ENCODE measurements around the gene POLR2F.
"Not testable (repeated sequence)": the region's sequence is repeated elsewhere in the genome, so short reads cannot be mapped to it uniquely, and the experiment has no call there.

The POLR2F gene

DNA sequence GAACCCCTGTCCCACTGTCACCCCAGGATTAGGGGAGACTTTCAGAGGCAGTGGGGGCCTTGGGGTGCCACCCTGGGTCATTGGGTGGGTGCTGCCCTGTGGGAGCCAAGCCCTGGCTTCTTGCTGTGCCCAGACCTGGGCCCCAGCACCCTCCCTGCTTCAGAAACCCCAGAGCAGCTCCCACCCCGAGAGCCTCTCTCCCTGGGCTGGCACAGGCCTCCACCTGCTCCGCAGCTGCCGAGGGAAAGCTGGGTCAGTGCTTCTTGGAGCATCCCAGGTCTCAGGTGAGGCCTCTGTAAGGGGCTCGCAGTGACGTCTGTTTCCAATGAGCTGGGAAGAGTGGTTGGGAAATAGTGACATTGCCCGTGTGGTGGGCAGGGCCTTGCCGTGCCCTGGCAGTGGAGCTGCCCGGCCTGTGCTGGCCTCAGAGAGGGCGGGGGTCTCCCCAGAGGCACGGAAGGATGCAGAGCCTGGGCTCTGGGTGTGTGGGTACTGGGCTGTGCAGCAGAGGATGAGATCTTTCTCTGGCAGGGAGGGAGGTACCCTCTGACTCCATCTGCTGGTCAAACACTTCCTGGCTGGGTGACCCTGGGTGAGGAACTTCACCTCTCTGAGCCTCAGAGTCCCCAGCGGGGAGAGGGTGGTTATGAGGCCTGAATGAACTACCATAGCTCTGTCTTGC, 23.1 kb upstream of the POLR2F start:
- Histone ChIP-seq H3K9me3 (ENCODE audit: low read length) (no peaks in the 10 kb centered on the region), H2AFZ (ENCODE audit: low read depth, low read length) (no peak overlapping the region), H3K4me1 (ENCODE audit: insufficient read depth, low read length) (peaks cover 5% of the 10 kb centered on the region), H3K4me3 (ENCODE audit: low read length) (no peak overlapping the region), H3K36me3 (ENCODE audit: insufficient read depth, low read length) (peaks cover 44% of the 10 kb centered on the region), H3K27me3 (ENCODE audit: insufficient read depth, low read length) (no peaks in the 10 kb centered on the region)

DNA sequence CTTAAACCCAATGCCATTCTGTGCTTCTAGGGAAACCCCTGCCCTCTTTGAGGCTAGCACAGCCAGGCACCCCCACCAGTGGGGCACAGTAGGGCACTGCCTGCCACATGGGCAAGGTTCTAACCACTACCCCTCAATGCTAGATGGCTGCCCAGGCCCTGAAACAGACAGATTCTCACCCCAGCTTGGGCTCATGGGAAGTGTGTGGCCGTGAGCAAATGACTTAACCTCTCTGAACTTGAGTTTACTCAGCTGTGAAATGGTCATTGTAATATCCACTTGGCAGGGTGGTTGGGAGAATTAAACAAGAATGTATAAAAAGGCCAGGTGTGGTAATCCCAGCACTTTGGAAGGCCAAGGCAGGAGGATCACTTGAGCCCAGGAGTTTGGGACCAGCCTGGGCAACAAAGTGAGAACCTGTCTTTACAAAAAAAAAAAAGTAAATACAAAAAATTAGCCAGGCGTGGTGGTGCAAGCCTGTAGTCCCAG, 22.5 kb upstream of the POLR2F start:
- Histone ChIP-seq H3K4me1 (ENCODE audit: insufficient read depth, low read length) (peaks cover 5% of the 10 kb centered on the region), H2AFZ (ENCODE audit: low read depth, low read length) (no peak overlapping the region), H3K4me3 (ENCODE audit: low read length) (no peak overlapping the region), H3K36me3 (ENCODE audit: insufficient read depth, low read length) (peaks cover 39% of the 10 kb centered on the region), H3K9me3 (ENCODE audit: low read length) (no peaks in the 10 kb centered on the region), H3K27me3 (ENCODE audit: insufficient read depth, low read length) (no peaks in the 10 kb centered on the region)

DNA sequence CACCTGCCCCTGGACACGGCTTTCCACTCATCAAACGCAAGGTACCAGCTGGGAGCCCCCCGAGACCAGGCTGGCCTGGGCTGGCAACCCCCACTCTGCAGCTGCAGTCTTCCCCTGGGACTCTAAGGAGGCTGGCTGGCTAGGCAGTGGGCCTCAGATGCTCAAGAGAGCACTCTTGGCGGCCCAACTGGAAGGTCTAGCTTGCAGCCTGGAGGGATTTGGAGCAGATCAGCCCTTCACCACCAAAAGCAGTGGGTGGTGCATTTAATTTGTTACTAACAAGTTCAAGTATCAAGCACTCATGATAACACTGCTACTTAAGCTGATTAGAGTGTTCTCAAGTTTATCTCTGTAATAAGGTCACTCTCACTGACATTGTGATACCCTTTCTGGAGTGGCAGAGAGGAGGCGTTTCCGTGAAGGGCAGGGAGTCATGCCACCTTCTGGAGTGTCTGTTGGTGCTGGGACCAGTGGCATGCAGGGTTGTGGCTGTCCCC, 21.6 kb upstream of the POLR2F start:
- Histone ChIP-seq H3K36me3 (ENCODE audit: insufficient read depth, low read length) (peaks cover 31% of the 10 kb centered on the region), H2AFZ (ENCODE audit: low read depth, low read length) (no peak overlapping the region), H3K27me3 (ENCODE audit: insufficient read depth, low read length) (no peaks in the 10 kb centered on the region), H3K9me3 (ENCODE audit: low read length) (no peaks in the 10 kb centered on the region), H3K4me3 (ENCODE audit: low read length) (no peak overlapping the region), H3K4me1 (ENCODE audit: insufficient read depth, low read length) (peaks cover 5% of the 10 kb centered on the region)

DNA sequence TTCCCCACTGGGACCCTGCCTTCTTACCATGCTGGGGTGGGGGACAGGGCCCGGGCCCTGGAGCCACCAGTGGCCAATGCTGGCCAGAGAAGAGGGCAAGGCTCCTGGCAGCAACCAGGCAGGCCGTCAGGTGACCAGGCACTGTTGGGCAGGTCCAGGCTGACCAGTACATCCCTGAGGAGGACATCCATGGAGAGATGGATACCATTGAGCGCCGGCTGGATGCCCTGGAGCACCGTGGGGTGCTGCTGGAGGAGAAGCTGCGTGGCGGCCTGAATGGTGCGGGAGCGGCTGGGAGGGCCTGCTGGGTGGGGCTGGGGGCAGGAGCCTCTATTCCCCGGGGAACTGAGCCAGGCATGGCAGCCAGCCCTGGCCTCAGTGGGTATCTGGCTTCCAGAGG, 21.1 kb upstream of the POLR2F start:
- Histone ChIP-seq H3K9me3 (ENCODE audit: low read length) (no peaks in the 10 kb centered on the region), H3K27me3 (ENCODE audit: insufficient read depth, low read length) (no peaks in the 10 kb centered on the region), H3K4me1 (ENCODE audit: insufficient read depth, low read length) (peaks cover 5% of the 10 kb centered on the region), H3K4me3 (ENCODE audit: low read length) (no peak overlapping the region), H3K36me3 (ENCODE audit: insufficient read depth, low read length) (peaks cover 27% of the 10 kb centered on the region), H2AFZ (ENCODE audit: low read depth, low read length) (no peak overlapping the region)

DNA sequence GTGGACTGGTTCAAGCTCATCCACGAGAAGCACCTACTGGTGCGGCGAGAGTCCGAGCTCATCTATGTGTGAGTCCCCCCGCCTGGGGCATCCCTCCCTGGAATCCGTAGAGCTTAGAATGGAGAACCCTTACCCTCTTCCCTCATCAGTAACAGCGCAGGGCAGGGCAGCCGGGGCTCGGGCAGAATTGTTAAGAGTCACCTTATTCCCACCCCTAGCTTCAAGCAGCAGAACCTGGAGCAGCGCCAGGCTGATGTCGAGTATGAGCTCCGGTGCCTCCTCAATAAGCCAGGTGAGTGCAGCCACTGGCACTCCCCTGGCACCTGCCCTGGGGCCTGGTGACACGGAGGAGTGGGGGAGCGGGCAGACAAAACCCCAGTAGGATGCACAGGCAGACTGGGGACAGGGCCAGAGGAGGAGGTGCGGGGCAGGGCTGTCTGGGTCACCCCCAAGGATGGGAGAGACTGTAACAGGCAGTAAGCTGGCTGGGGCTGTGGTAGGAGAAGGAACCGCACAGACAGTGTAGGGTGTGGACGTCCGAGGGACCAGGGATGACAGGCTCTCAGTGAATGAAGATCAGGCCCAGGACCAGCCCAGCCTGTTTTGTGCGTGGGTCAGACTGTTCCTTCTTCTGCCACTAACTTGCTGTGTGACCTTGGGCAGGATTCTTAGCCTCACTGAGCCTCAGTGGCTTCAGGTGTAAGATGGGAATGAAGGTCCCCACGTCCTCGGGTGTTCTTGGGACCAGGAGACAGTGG, 20.5 kb upstream of the POLR2F start:
- Histone ChIP-seq H3K4me1 (ENCODE audit: insufficient read depth, low read length) (peaks cover 5% of the 10 kb centered on the region), H3K27me3 (ENCODE audit: insufficient read depth, low read length) (no peaks in the 10 kb centered on the region), H3K4me3 (ENCODE audit: low read length) (no peak overlapping the region), H2AFZ (ENCODE audit: low read depth, low read length) (no peak overlapping the region), H3K9me3 (ENCODE audit: low read length) (no peaks in the 10 kb centered on the region), H3K36me3 (ENCODE audit: insufficient read depth, low read length) (peaks cover 29% of the 10 kb centered on the region)

DNA sequence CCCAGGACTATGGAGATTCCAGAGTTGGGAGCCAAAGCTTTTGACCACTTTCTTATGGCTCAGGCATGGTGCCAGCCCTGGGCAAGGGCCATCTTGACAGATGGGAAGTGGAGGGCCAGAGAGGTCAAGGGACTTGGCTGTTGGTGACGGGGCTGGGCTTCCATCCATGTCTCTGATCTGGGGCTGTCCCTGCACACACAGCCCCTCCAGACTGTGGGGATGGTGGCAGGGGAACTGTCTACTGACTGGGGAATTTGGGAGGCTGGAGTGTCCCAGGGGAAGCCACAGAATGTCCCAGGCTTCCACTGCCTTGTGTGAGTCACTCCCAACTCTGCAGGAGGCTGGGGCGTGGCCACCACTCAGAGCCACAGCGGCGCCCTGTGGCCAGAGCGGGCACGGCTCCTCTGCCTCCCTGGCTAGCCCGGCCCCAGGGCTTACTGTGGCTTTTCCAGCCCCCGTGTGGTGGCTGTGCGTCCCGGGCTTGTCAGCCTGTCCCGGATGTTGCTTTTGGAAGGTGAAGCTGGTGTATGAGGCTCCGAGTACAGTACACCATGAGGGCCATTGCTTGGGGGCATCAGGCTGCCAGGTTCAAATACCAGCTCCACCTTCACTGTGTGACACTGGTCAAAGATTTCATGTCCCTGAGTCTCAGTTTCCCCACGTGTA, 19.7 kb upstream of the POLR2F start:
- H3K36me3 ChIP-seq (ENCODE audit: insufficient read depth, low read length) = peaks cover 25% of the 10 kb centered on the region
- H3K9me3 ChIP-seq (ENCODE audit: low read length) = no peaks in the 10 kb centered on the region

DNA sequence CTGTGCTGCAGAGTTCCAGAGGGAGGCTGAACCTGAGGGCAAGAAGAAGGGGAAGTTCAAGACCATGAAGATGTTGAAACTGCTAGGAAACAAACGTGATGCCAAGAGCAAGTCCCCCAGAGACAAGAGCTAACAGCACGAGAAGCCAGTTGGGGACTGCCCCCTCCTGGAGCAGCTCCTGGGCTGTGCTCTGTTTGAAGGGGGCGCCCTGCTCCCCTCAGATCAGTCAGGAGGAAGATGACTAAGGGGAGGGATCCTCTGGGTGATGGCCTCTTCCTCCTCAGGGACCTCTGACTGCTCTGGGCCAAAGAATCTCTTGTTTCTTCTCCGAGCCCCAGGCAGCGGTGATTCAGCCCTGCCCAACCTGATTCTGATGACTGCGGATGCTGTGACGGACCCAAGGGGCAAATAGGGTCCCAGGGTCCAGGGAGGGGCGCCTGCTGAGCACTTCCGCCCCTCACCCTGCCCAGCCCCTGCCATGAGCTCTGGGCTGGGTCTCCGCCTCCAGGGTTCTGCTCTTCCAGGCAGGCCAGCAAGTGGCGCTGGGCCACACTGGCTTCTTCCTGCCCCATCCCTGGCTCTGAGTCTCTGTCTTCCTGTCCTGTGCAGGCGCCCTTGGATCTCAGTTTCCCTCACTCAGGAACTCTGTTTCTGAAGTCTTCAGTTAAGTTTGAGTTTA, 12.7 kb upstream of the POLR2F start:
- Histone ChIP-seq H2AFZ (ENCODE audit: low read depth, low read length) (no peak overlapping the region), H3K4me1 (ENCODE audit: insufficient read depth, low read length) (no peaks in the 10 kb centered on the region), H3K27me3 (ENCODE audit: insufficient read depth, low read length) (no peaks in the 10 kb centered on the region), H3K9me3 (ENCODE audit: low read length) (no peaks in the 10 kb centered on the region), H3K4me3 (ENCODE audit: low read length) (no peak overlapping the region), H3K36me3 (ENCODE audit: insufficient read depth, low read length) (peaks cover 30% of the 10 kb centered on the region)

More for the DNA sequence above, 19.7 kb upstream of the POLR2F start:
- Histone ChIP-seq H3K4me3 (ENCODE audit: low read length) (no peak overlapping the region), H2AFZ (ENCODE audit: low read depth, low read length) (no peak overlapping the region), H3K4me1 (ENCODE audit: insufficient read depth, low read length) (peaks cover 5% of the 10 kb centered on the region), H3K27me3 (ENCODE audit: insufficient read depth, low read length) (no peaks in the 10 kb centered on the region)

DNA sequence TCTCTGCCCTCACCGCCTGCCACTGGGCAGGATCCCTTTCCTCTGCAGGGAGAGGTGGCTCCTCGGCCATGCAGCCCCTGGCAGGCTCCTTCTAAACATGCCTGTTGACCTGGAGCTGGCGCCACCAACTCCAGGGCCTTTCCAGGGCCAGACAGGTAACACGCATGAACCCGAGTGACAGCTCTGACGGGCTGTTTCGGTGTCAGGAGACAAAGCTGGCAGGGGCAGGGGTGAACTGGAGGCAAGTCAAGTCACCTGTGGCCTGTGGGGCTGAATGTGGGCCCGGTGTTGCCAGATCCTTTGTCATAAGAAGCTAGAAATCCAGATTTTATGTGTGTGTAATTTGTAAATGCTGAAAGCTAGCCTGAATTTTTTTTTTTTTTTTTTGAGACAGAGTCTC, 11.4 kb upstream of the POLR2F start:
- H2AFZ ChIP-seq (ENCODE audit: low read depth, low read length) = no peak overlapping the region
- peaks cover 30% of the 10 kb centered on the region for H3K36me3 ChIP-seq (ENCODE audit: insufficient read depth, low read length)
- no peaks in the 10 kb centered on the region for H3K27me3 ChIP-seq (ENCODE audit: insufficient read depth, low read length)
- H3K4me3 ChIP-seq (ENCODE audit: low read length) = no peak overlapping the region
- H3K9me3 ChIP-seq (ENCODE audit: low read length) = no peaks in the 10 kb centered on the region
- no peaks in the 10 kb centered on the region for H3K4me1 ChIP-seq (ENCODE audit: insufficient read depth, low read length)

DNA sequence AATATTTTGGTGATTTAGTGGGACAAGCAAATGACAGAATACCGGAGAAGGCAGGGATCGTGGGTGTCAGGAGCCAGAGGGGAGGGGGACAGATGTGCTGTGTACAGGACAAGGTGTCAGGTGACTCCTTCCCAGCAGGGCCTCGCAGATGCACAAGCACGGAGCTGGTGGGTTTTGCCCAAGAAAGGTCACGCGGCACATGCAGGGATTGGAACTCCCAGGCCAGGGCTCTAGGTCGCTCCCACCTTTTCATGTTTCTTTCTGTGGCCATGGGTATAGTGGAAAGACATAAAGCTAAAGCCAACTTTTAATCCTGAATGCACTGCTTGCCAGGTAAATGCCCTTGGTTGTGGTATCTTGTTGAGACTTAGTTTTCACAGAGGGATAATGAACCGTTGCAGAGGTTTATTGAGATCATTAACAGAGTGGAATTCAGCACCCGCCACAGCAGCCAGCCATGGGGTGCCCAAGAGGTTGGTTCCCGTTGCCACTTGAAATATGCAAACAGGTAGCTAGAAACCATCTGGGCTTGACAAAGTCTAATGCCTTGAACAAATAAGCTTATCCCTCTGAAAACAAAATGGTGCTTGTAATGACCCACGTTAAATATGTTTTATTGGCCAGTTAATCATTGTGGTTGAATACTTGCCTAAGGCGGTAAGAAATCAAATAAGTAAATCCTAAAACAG, 10.2 kb upstream of the POLR2F start:
- H3K27me3 ChIP-seq (ENCODE audit: insufficient read depth, low read length) = no peaks in the 10 kb centered on the region

DNA sequence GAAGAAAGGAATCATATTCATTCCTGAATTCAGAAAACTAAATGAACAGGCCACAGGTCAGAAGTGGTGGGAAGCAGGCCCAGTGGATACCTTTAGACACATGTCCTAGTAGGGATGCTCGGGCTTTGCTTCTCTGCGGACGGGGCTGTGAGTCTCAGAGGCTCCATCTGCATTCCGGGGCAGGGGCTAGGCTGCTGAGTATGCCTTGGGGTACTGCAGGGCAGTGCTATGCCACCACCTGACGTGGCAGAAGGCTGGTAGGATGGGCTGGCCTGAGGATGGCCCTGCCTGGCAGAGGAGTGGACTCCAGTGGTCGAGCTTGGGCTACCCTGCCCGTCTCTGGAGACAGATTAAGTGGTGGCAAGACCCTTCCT, 9.7 kb upstream of the POLR2F start:
- Histone ChIP-seq H3K27me3 (ENCODE audit: insufficient read depth, low read length) (no peaks in the 10 kb centered on the region), H3K9me3 (ENCODE audit: low read length) (no peaks in the 10 kb centered on the region), H3K4me1 (ENCODE audit: insufficient read depth, low read length) (no peaks in the 10 kb centered on the region), H2AFZ (ENCODE audit: low read depth, low read length) (no peak overlapping the region), H3K4me3 (ENCODE audit: low read length) (no peak overlapping the region), H3K36me3 (ENCODE audit: insufficient read depth, low read length) (peaks cover 24% of the 10 kb centered on the region)

More for the DNA sequence above, 10.2 kb upstream of the POLR2F start:
- Histone ChIP-seq H3K4me1 (ENCODE audit: insufficient read depth, low read length) (no peaks in the 10 kb centered on the region), H3K4me3 (ENCODE audit: low read length) (no peak overlapping the region), H3K36me3 (ENCODE audit: insufficient read depth, low read length) (peaks cover 24% of the 10 kb centered on the region), H3K9me3 (ENCODE audit: low read length) (no peaks in the 10 kb centered on the region), H2AFZ (ENCODE audit: low read depth, low read length) (no peak overlapping the region)

DNA sequence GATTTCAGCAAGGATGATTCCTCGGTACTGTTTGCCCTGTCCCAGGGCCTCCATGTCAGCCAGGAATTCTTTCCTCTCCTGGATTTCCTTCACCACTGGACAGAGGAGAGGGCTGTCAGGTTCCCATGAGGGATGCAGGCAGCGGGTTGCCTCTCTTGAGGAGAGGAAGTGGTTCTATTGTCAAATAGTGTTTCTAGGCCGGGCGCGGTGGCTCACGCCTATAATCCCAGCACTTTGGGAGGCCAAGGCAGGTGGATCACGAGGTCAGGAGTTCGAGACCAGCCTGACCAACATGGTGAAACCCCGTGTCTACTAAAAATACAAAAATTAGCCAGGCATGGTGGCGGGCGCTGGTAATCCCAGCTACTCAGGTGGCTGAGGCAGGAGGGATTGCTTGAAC, 9.1 kb upstream of the POLR2F start:
- not testable (repeated sequence) for H3K27me3 ChIP-seq (ENCODE audit: insufficient read depth, low read length); H3K4me3 ChIP-seq (ENCODE audit: low read length); H3K4me1 ChIP-seq (ENCODE audit: insufficient read depth, low read length); H3K9me3 ChIP-seq (ENCODE audit: low read length); H2AFZ ChIP-seq (ENCODE audit: low read depth, low read length)
- H3K36me3 ChIP-seq (ENCODE audit: insufficient read depth, low read length) = peaks cover 21% of the 10 kb centered on the region

DNA sequence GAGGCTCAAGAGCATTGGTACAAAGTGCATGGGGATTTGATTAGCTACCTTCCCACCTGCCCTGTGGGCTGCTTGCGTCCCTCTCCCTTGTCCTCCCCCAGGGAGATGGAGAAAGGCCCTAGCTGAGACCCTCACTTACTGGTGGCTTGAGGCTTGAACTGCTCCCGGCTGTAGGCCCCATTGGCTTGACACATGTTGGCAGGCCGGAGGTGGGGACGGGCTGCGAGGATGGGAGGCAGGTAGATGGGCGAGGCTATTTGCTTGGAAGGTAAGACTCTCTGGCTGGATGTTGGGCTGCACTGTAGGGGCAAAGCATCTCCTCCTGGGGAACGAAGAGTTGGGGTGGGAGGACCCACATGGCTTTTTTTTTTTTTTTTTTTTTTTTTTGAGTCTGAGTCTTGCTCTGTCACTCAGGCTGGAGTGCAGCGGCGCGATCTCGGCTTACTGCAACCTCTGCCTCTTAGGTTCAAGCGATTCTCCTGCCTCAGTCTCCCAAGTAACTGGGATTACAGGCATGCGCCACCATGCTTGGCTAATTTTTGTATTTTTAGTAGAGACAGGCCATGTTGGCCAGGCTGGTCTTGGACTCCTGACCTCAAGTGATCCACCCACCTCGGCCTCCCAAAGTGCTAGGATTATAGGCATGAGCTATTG, 6.2 kb upstream of the POLR2F start:
- H3K9me3 ChIP-seq (ENCODE audit: low read length); H3K4me3 ChIP-seq (ENCODE audit: low read length); H3K36me3 ChIP-seq (ENCODE audit: insufficient read depth, low read length); H3K27me3 ChIP-seq (ENCODE audit: insufficient read depth, low read length); H2AFZ ChIP-seq (ENCODE audit: low read depth, low read length); H3K4me1 ChIP-seq (ENCODE audit: insufficient read depth, low read length): not testable (repeated sequence)
